SK-N-SH (cell line): ENCODE results near the gene SIGLEC6. TPM values are rescaled to one million over a fixed set of nuclear protein-coding genes. Genes with fewer than 3 reads are reported as not detected.

Experiments used
- CTCF ChIA-PET: fragments of 300-600, 350-600 bp; formaldehyde crosslinking; extraction: SDS; loops from one replicate; lab custom pipeline; 2021; lab: Yijun Ruan, JAX
- POLR2A ChIA-PET: fragments of 350-600 bp; sonication (Branson Sonifier 250); formaldehyde crosslinking; extraction: SDS; loops from one replicate; lab custom pipeline; 2020; ENCODE audit warnings: antibody characterized with exemption, inconsistent platforms; lab: Yijun Ruan, JAX
- DNase-seq: peaks from one replicate; pipeline ENCODE4 v3.0.0; 2012
- H2AFZ ChIP-seq: fragments of 200-600 bp; sonication (generic); 2 replicates; pipeline ENCODE4 v1.8.1; 2016; ENCODE audit warnings: antibody characterized with exemption, mild to moderate bottlenecking, low read depth
- H3F3A ChIP-seq: fragments of 200-600 bp; sonication (generic); replicated peaks from 2 replicates; pipeline ENCODE3; 2016; ENCODE audit warnings: antibody characterized with exemption, mild to moderate bottlenecking; ENCODE audit not compliant: insufficient read depth
- H3K27ac ChIP-seq, 2 experiments: fragments of 200-500 bp in 1 of 2; fragments of 200-600 bp in 1 of 2; sonication (Bioruptor generic) in 1 of 2; sonication (generic), shearing (Covaris generic) in 1 of 2; 2 replicates each; pipeline versions ENCODE4 v1.5.1 to v1.6.1; 2014 to 2016; ENCODE audit warnings: low read depth in 2 of 2, inconsistent platforms in 1 of 2, low read length in 1 of 2, mild to moderate bottlenecking in 1 of 2, mixed read lengths in 1 of 2
- H3K27me3 ChIP-seq: fragments of 200-600 bp; sonication (generic), shearing (Covaris generic); 2 replicates; pipeline ENCODE4 v1.6.1; 2016; ENCODE audit warnings: mixed run types; ENCODE audit not compliant: insufficient read depth
- H3K36me3 ChIP-seq, 2 experiments: fragments of 200-500 bp in 1 of 2; fragments of 200-600 bp in 1 of 2; sonication (Bioruptor generic) in 1 of 2; sonication (generic) in 1 of 2; replicated peaks in 1 of 2; 2 replicates each; pipeline versions ENCODE3 to v1.5.1; 2014 to 2016; ENCODE audit warnings: low read length in 1 of 2, mild to moderate bottlenecking in 1 of 2; ENCODE audit not compliant: insufficient read depth in 2 of 2, control insufficient read depth in 1 of 2
- H3K4me1 ChIP-seq, 2 experiments: fragments of 200-500 bp in 1 of 2; fragments of 200-600 bp in 1 of 2; sonication (Bioruptor generic) in 1 of 2; sonication (generic), shearing (Covaris generic) in 1 of 2; 2 replicates each; pipeline versions ENCODE4 v1.5.1 to v1.6.1; 2014 to 2016; ENCODE audit warnings: low read depth in 1 of 2, low read length in 1 of 2, mixed run types in 1 of 2; ENCODE audit not compliant: insufficient read depth in 2 of 2, control insufficient read depth in 1 of 2
- H3K4me2 ChIP-seq: fragments of 200-600 bp; sonication (generic), shearing (Covaris generic); 2 replicates; pipeline ENCODE4 v1.6.1; 2017; ENCODE audit warnings: mixed run types
- H3K4me3 ChIP-seq, 2 experiments: fragments of 200-500 bp in 1 of 2; fragments of 200-600 bp in 1 of 2; sonication (Bioruptor generic) in 1 of 2; sonication (generic), shearing (Covaris generic) in 1 of 2; 2 replicates each; pipeline versions ENCODE4 v1.5.1 to v1.8.1; 2014 to 2016; ENCODE audit warnings: low read depth in 2 of 2, inconsistent platforms in 1 of 2, low read length in 1 of 2, mild to moderate bottlenecking in 1 of 2, mixed read lengths in 1 of 2, moderate library complexity in 1 of 2
- H3K79me2 ChIP-seq: fragments of 200-600 bp; sonication (generic); 2 replicates; pipeline ENCODE4 v1.8.1; 2017; ENCODE audit warnings: mild to moderate bottlenecking; ENCODE audit not compliant: insufficient read depth
- H3K9ac ChIP-seq: fragments of 200-600 bp; sonication (generic); 2 replicates; pipeline ENCODE4 v1.6.1; 2017; ENCODE audit warnings: mixed run types
- H3K9me2 ChIP-seq: fragments of 200-600 bp; sonication (generic); 2 replicates; pipeline ENCODE4 v1.6.1; 2017; ENCODE audit warnings: mixed run types
- H3K9me3 ChIP-seq: fragments of 200-600 bp; sonication (generic); 2 replicates; pipeline ENCODE4 v1.6.1; 2017; ENCODE audit warnings: mixed run types, mild to moderate bottlenecking, moderate library complexity
- H4K20me1 ChIP-seq: fragments of 200-600 bp; sonication (generic); 2 replicates; pipeline ENCODE4 v1.6.1; 2017; ENCODE audit warnings: mild to moderate bottlenecking, mixed run types; ENCODE audit not compliant: insufficient read depth
- ELF1 ChIP-seq: IDR thresholded peaks from 2 replicates; pipeline ENCODE4 v1.4.0; 2012
- EP300 ChIP-seq, 2 experiments: IDR thresholded peaks; 2 replicates each; pipeline versions ENCODE4 v1.4.0 to v1.6.1; 2012; ENCODE audit warnings: borderline replicate concordance in 1 of 2, low read depth in 1 of 2, low read length in 1 of 2
- FOXJ3 ChIP-seq: sonication (generic); formaldehyde crosslinking; IDR thresholded peaks from 2 replicates; pipeline ENCODE4 v1.5.1; 2020; ENCODE audit warnings: mild to moderate bottlenecking, missing genetic modification reagents
- FOXM1 ChIP-seq: IDR thresholded peaks from 2 replicates; pipeline ENCODE4 v1.4.0; 2012; ENCODE audit warnings: low read depth, mild to moderate bottlenecking
- GABPA ChIP-seq: IDR thresholded peaks from 2 replicates; pipeline ENCODE4 v1.4.0; 2012; ENCODE audit warnings: low read depth, mild to moderate bottlenecking
- GATA2 ChIP-seq: sonication (generic); formaldehyde crosslinking; IDR thresholded peaks from 2 replicates; pipeline ENCODE4 v1.5.0; 2020; ENCODE audit warnings: mild to moderate bottlenecking, missing genetic modification reagents
- IRF3 ChIP-seq: fragments of 150-350 bp; IDR thresholded peaks from 2 replicates; pipeline ENCODE4 v1.6.1; 2016; ENCODE audit warnings: mild to moderate bottlenecking, low read depth, low read length
- MAX ChIP-seq: IDR thresholded peaks from 2 replicates; pipeline ENCODE4 v1.4.0; 2012; ENCODE audit warnings: low read depth
- NFIC ChIP-seq: IDR thresholded peaks from 2 replicates; pipeline ENCODE4 v1.4.0; 2012; ENCODE audit warnings: borderline replicate concordance
- NRF1 ChIP-seq: IDR thresholded peaks from 2 replicates; pipeline ENCODE4 v1.6.1; 2012; ENCODE audit warnings: low read depth, mild to moderate bottlenecking, low read length
- PBX3 ChIP-seq: IDR thresholded peaks from 2 replicates; pipeline ENCODE4; 2012
- POLR2AphosphoS5 ChIP-seq: IDR thresholded peaks from 2 replicates; pipeline ENCODE4 v1.6.1; 2012; ENCODE audit warnings: low read depth, low read length
- RCOR1 ChIP-seq: fragments of 150-350 bp; IDR thresholded peaks from 2 replicates; pipeline ENCODE4 v1.6.1; 2017; ENCODE audit warnings: antibody characterized with exemption, low read length
- SIN3A ChIP-seq: IDR thresholded peaks from 2 replicates; pipeline ENCODE4 v1.6.1; 2012; ENCODE audit warnings: low read depth, mild to moderate bottlenecking, low read length, moderate library complexity, borderline replicate concordance
- SMC3 ChIP-seq: IDR thresholded peaks from 2 replicates; pipeline ENCODE4 v1.6.1; 2012; ENCODE audit warnings: low read depth, low read length, improper control_type of control experiment
- TAF1 ChIP-seq: IDR thresholded peaks from 2 replicates; pipeline ENCODE4 v1.6.1; 2012; ENCODE audit warnings: low read depth, mild to moderate bottlenecking, low read length, moderate library complexity, borderline replicate concordance
- TEAD4 ChIP-seq: IDR thresholded peaks from 2 replicates; pipeline ENCODE4 v1.4.0; 2012; ENCODE audit warnings: mild to moderate bottlenecking, borderline replicate concordance; ENCODE audit not compliant: insufficient read depth
- USF2 ChIP-seq: fragments of 150-350 bp; IDR thresholded peaks from 2 replicates; pipeline ENCODE4 v1.6.1; 2017; ENCODE audit warnings: antibody characterized with exemption, low read length, low read depth, borderline replicate concordance
- YY1 ChIP-seq: IDR thresholded peaks from 2 replicates; pipeline ENCODE4 v1.4.0; 2012; ENCODE audit warnings: low read depth, mild to moderate bottlenecking
- WGBS: methylation state at CpG from one replicate; pipeline ENCODE4 v1.1.6; 2017; ENCODE audit warnings: low lambda C conversion rate; 5-methylcytosine and 5-hydroxymethylcytosine counted together
- polyA plus RNA-seq, 3 experiments: library from polyadenylated mRNA; depleted of rRNA; stranded (reverse); fragments of >200 nt; gene quantifications; 2 replicates each; pipeline ENCODE4 v1.2.3, GENCODE V29; 2012
- TF ChIP-seq, protein P1 (sequence below): IDR thresholded peaks from 2 replicates; pipeline ENCODE4 v1.4.0; 2012; ENCODE audit warnings: low read depth, borderline replicate concordance

Gene SIGLEC6
- polyA plus RNA-seq (2012; rRNA removed) = not detected in 2 replicates
- not detected in 2 replicates for polyA plus RNA-seq (2012; cell fraction: cytosol; rRNA removed)
- polyA plus RNA-seq (2012; cell fraction: nucleus; rRNA removed) = not detected in 2 replicates

GRCh38 chr19:51531349-51532315 lies at the start of gene SIGLEC6:
TSS of gene SIGLEC6 (minus strand) at chr19:51531670. CDS start at chr19:51531648, 22 bp downstream.
- Histone ChIP-seq H3K4me2 (no peak within 1 kb of the TSS), H3K9ac (no peak within 1 kb of the TSS), H3K27me3 (peaks cover 36% of the 10 kb centered on the region), H3K79me2 (no peaks in the 10 kb centered on the region), H3K4me3 (no peak within 1 kb of the TSS), H3K9me3 (no peaks in the 10 kb centered on the region), H4K20me1 (no peaks in the 10 kb centered on the region), H3K4me1 (no peaks in the 10 kb centered on the region), H3K9me2 (no peaks in the 10 kb centered on the region), H2AFZ (no peak within 1 kb of the TSS), H3K27ac (no peak within 1 kb of the TSS), H3F3A (no peaks in the 10 kb centered on the region), H3K36me3 (no peaks in the 10 kb centered on the region)
- whole genome bisulfite sequencing = 1% methylated on average over 22 of the region's 25 CpGs
- TF ChIP-seq TEAD4 (no peak), YY1 (no peak), FOXJ3 (CRISPR knock-in tag) (no peak), GATA2 (CRISPR knock-in tag) (no peak), TAF1 (no peak), POLR2AphosphoS5 (no peak), MAX (no peak), EP300 (IDR thresholded peaks at IDR 0.05; ENCODE audit: borderline replicate concordance in 1 of 2, low read depth in 1 of 2, low read length in 1 of 2) (no peak), USF2 (no peak), GABPA (no peak), SMC3 (no peak), SIN3A (no peak), IRF3 (no peak), PBX3 (no peak), ELF1 (no peak), RCOR1 (no peak), NFIC (no peak), NRF1 (no peak), FOXM1 (no peak)
- TF ChIP-seq, protein P1, sequence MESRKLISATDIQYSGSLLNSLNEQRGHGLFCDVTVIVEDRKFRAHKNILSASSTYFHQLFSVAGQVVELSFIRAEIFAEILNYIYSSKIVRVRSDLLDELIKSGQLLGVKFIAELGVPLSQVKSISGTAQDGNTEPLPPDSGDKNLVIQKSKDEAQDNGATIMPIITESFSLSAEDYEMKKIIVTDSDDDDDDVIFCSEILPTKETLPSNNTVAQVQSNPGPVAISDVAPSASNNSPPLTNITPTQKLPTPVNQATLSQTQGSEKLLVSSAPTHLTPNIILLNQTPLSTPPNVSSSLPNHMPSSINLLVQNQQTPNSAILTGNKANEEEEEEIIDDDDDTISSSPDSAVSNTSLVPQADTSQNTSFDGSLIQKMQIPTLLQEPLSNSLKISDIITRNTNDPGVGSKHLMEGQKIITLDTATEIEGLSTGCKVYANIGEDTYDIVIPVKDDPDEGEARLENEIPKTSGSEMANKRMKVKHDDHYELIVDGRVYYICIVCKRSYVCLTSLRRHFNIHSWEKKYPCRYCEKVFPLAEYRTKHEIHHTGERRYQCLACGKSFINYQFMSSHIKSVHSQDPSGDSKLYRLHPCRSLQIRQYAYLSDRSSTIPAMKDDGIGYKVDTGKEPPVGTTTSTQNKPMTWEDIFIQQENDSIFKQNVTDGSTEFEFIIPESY = no peak
- no peak for DNase-seq
- CTCF ChIA-PET = interaction anchor here (1.1 kb wide), 1 partner anchor 59 kb away, joined by 3 read pairs; no protein-coding TSS in a partner anchor
- POLR2A ChIA-PET = no interaction called here
